NCI-H1105 treated with DMSO at 0.1 percent for 48 hours (cell line): Measurements from ENCODE around the gene NNMT.

Experiments used
- DNase-seq: peaks from one replicate; lab custom pipeline; 2025; lab: John Stamatoyannopoulos, UW

NNMT gene

GRCh38 chr11:114284914-114285313, 11.3 kb upstream of the NNMT start:
- no peak for DNase-seq

GRCh38 chr11:114285599-114285998, 10.6 kb upstream of the NNMT start:
- no peak for DNase-seq

- DNase-seq = no peak
Measured at GRCh38 chr11:114286229-114286628, 10.0 kb upstream of the NNMT start.

DNA sequence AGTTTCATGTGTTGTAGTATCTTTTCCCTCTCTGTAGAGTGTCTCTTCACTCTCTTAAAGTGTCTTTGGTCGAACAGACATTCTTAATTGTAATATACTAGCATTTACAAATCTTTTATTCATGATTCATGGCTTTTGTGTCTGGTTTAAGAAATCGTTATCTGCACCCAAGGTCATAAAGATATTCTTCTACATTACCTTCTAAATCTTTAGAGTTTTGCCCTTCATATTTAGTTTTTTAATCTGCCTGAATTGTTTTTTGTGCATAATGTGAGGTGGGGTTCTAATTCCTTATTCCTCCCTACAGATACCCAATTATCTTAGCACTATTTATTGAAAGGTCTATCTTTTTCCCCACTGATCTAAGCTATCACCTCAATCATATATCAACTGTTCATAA, 9.0 kb upstream of the NNMT start:
- DNase-seq = no peak

- no peak for DNase-seq
Measured at GRCh38 chr11:114288136-114288535, 8.1 kb upstream of the NNMT start.

GRCh38 chr11:114289779-114290178, 6.4 kb upstream of the NNMT start:
- DNase-seq = no peak

GRCh38 chr11:114290503-114291235, 5.5 kb upstream of the NNMT start:
- DNase-seq = no peak

DNA sequence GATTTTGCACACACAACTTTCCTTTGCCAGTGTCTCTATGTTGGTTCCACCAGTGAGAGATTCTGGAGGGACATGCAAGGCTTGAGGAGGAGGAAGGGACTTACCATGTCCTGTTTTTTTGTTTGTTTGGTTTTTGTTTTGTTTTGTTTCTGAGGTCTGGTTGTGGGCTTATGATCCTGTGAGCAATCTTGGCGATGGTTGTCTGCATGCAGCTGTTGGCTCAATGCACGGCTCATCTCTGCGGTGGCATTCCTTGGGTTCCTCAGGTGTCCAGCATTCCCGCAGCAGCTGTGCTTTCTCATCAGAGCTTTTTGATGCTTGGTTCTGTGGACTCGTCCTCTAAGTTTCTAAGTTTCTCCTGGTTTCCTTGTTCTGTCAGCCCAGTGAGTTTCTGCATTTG, 4.8 kb upstream of the NNMT start:
- DNase-seq = no peak

DNA sequence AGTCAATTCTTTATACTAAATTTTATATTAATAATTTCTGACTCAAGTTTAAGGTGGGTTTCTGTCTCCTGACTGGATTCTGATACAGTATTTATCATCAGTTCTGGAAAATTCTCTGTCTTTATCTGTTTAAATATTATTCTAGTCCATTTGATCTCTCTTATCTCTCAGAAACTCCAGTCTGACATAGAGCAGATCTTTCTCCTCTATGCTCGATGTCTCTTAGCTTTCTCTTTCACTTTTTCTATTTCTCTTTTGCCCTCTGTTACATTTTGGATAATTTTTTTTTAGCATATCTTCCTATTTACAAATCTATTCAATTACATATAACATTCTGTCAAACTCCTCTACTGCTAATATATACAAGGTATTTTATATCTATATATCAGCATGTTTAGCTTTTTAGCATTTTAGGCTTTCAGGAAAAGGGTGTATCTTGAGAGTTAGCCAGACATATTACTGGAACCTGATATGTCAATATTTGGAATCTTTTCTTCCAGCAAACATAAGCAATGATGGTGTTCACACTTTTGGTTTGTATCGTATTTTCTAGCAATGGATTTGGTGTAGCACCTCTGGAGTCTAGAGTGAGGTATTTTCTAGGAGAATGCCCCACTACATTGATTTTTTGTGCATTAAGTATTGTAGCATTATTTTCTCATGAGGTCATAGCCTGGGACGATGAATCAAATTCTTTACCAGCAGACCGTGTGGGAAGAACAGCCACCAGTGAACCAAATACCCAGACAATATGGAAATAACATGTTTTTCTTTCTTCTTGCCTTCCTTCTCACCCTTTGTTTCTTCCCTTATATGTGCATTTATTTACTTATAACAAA, 4.1 kb upstream of the NNMT start:
- DNase-seq = no peak

GRCh38 chr11:114293201-114293711, 2.9 kb upstream of the NNMT start:
- no peak for DNase-seq

DNA sequence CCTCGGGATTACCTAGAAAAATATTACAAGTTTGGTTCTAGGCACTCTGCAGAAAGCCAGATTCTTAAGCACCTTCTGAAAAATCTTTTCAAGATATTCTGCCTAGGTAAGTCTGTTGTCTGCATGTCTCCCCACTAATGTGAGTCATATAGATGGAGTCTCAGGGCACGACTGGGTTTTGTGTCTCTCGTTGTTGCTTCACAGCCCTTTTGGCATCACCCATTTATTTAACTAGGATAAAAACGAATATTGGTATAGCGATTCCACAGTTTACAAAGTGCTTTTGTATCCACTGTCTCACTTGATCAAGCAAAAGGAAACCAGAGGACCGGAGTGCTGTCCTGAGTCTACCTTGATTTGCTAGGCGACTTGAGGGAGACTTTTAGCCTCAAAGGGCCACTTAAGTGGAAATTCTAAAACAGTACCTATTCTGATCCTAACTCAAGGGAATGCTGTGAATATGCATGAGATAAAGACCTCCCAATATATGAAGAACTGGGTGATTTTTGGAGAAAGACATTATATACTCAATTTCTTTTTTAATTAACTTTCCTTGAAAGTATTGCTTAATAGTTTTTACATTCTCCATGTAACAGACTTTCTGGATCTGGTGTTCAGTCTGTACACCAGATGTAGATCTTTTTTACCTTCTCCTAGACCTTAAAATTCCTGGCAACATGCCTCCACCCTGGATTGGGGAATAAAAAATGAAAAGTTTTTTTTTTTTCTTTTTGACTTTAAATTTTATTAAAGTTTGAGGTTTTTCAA, 590 bp downstream of the NNMT start:
- DNase-seq = no peak

DNA sequence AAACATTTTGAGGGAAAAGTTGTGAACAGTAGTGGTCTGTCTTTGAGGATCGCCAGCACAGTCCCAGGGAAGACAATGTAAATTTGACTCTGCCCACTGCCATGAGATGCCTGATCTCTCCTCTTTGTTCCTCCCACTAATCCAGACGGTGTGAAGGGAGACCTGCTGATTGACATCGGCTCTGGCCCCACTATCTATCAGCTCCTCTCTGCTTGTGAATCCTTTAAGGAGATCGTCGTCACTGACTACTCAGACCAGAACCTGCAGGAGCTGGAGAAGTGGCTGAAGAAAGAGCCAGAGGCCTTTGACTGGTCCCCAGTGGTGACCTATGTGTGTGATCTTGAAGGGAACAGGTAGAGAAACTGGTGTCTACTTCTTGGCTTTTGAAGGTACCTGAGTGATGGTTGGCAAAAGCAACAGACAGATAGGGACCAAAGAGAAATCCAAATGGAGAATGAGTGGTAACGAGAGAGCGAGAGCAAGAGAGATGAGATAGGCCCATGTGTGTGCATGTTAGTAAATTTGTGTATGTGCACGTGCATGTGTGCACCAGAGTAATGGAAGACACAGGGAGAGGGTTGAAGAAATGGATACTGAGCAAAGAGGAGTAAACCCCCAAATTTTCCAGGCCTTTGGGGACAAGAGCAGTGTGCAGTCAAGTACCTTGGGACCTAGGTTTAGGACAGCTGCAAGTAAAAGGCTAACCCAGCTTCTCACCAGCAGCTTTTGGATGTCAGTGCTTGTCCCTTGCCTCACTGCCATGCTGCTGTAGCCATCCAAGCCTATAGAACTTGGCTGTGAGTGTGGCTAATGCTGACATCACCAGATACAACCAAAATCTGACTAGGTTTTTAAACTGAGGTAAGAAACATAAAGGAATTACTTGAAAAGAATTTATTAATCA, 1.9 kb downstream of the NNMT start:
- DNase-seq = no peak

GRCh38 chr11:114298710-114299109, 2.5 kb downstream of the NNMT start:
- DNase-seq = no peak

DNA sequence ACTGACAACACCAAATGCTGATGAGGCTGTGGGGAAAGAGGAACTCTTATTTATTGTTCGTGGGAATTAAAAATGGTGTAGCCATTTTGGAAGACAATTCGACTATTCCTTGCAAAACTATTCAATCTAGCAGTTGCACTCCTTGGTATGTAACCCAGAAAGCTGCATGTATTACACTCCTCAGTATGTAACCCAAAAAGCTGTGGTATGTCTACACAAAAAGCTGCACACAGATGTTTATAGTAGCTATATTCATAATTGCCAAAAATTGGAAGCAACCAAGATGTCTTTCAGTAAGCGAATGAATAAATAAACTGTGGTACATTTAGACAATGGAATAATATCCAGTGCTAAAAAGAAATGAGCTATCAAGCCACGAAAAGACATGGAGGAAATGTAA, 4.9 kb downstream of the NNMT start:
- no peak for DNase-seq

GRCh38 chr11:114301927-114302326, 5.7 kb downstream of the NNMT start:
- no peak for DNase-seq

- no peak for DNase-seq
Measured at GRCh38 chr11:114302663-114303062, 6.5 kb downstream of the NNMT start.

GRCh38 chr11:114304065-114304464, 7.9 kb downstream of the NNMT start:
- no peak for DNase-seq

GRCh38 chr11:114304969-114305368, 8.8 kb downstream of the NNMT start:
- no peak for DNase-seq

DNA sequence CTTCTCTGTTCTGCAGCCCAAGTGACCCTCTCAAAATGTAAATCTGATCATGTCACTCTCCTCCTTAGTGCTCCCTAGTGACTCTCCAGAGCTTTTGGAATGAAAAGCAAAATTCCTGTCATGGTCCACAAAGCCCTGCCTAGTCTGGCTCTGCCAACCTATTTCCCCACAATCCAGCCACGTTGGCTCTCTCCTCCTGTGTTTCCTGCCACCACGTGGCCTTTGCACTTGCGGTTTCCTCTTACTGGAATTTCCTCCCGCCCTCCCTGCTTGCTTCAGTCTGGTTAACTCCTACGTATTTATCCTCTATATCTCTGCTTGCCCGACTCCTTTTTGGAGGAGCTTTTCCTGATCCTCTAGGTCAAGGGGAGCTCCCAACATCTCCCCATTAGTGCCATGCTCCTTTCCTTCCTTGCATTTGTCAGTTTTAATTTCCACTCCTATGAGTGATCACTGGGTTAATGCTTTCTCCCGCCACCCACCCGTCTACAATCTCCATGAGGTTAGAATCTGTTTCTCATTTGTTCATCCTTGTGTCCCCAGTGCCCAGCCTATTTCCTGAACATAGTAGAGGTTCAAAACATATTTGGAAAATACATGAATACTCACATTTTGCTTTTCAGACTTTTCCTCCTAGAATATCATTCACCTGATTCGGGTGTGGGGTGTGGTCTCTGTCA, 11.5 kb downstream of the NNMT start:
- no peak for DNase-seq

GRCh38 chr11:114308689-114309089, 12.5 kb downstream of the NNMT start:
- DNase-seq = no peak

DNA sequence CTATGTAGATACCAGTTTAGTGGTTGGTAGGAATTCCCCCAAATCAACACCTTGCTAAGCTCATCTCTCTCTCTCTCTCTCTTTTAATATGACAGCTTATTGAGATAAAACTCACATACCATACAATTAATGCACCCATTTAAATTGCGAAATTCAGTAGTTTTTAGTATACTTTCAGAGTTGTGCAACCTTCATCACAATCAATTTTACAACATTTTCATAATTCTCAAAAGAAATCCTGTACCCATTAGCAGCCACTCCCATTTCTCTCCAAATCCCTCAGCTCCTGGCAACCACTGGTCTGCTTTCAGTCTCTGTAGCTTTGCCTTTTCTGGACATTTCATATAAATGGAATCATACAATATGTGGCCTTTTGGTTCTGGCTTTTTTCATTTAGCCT, 13.3 kb downstream of the NNMT start:
- DNase-seq = no peak
